Measurements from ENCODE around the gene CA12. TPM values are rescaled to one million over a fixed set of nuclear protein-coding genes. Genes with fewer than 3 reads are reported as not detected.

Gene CA12
- total and polyA plus RNA-seq, 2 donors (not counting 3 experiments of a cell fraction or from before 2014, with no cell fraction given) = 1.1 to 5.9 TPM

DNA sequence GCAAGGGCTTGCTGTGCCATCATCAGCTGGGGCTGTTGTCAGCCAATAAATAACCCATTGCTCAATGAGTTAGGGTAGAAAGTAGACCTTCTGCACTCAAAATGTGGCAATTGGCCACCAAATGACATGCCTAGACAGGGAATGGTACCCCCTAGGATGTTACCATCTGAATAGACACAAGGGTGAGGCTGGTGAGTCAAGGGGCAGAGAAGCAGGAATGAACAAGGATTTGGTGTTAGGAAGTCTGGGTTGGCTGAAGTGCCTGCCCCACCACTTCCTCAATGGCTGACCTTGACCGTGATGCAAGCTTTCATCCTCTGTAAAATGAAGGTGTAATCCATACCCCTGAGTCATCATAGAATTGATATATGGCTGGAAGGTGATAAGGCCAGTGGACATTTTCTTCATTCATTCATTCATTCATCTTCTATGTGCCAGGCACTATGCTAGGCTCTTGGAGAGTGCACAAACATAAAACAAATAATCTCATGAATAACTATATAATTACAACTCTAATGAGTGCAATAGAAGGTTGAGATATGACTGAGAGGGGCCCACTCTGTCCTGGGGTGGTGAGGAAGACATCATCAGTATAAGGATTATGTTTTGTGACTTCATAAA lies 4.4 kb upstream of the CA12 start:
- Histone ChIP-seq H3K4me1 (ENCODE audit: control insufficient read depth, extremely low read depth, insufficient read depth, low read length) (peaks cover 8% of the 10 kb centered on the region), H3K27me3 (ENCODE audit: control insufficient read depth in 2 of 2, insufficient read depth in 2 of 2, low read length in 2 of 2) (no peaks in the 10 kb centered on the region), H3K9me3 (replicated peaks; ENCODE audit: control insufficient read depth, insufficient read depth, low read length) (no peaks in the 10 kb centered on the region), H4K20me1 (replicated peaks; ENCODE audit: control insufficient read depth, extremely low read depth, insufficient read depth, low read length) (no peaks in the 10 kb centered on the region), H3K4me3 (replicated peaks in 1 of 3; ENCODE audit: insufficient read depth in 1 of 3, low read depth in 1 of 3, low read length in 3 of 3) (no peak overlapping the region), H3K9me1 (replicated peaks; ENCODE audit: control insufficient read depth, extremely low read depth, insufficient read depth, low read length) (no peaks in the 10 kb centered on the region), H3K36me3 (ENCODE audit: control insufficient read depth in 2 of 2, extremely low read depth in 1 of 2, insufficient read depth in 2 of 2, low read length in 2 of 2) (no peaks in the 10 kb centered on the region), H2AFZ (ENCODE audit: low read depth, low read length) (no peak overlapping the region), H3K4me2 (ENCODE audit: insufficient read depth, low read length) (no peak overlapping the region), H3K9ac (replicated peaks; ENCODE audit: extremely low read depth, insufficient read depth, low read length) (no peak overlapping the region), H3K79me2 (ENCODE audit: control insufficient read depth, insufficient read depth, low read length) (no peaks in the 10 kb centered on the region), H3K27ac (ENCODE audit: insufficient read depth, low read depth, low read length) (no peak overlapping the region)
- ChIA-PET POLR2A (no interaction called here), CTCF (interaction anchor here (1.5 kb wide), 1 partner anchor 95 kb away, joined by 3 read pairs; no protein-coding TSS in a partner anchor)
- intact Hi-C loops (cut with micrococcal nuclease) = no loop called here
- BruUV-seq (replicated peaks) = no TSS peak
- FAIRE-seq = no peak
- dilution Hi-C loops (cut with MboI; ENCODE audit: extremely low pct_ligation_motif_present, low sequenced_read_pairs) = no loop called here
- TF ChIP-seq POLR2A (IDR thresholded peaks at IDR 0.05; ENCODE audit: low read depth, low read length) = no peak
- TF ChIP-seq FOS (IDR thresholded peaks at IDR 0.05; ENCODE audit: borderline replicate concordance, insufficient read depth, low read length) = no peak
- TF ChIP-seq MAX (IDR thresholded peaks at IDR 0.05; ENCODE audit: insufficient read depth, insufficient read length) = no peak
- TF ChIP-seq GATA2 (IDR thresholded peaks at IDR 0.05; ENCODE audit: insufficient read depth, insufficient read length, low read depth, low read length) = no peak
- TF ChIP-seq POLR2AphosphoS5 (IDR thresholded peaks at IDR 0.05; ENCODE audit: insufficient read depth, low read depth, low read length) = no peak
- no peak for TF ChIP-seq EZH2 (IDR thresholded peaks at IDR 0.05; ENCODE audit: borderline replicate concordance, low read depth, low read length, severe bottlenecking)
- no peak for TF ChIP-seq JUN (IDR thresholded peaks at IDR 0.05; ENCODE audit: borderline replicate concordance, insufficient read depth, insufficient read length, low read depth)
- no peak for TF ChIP-seq CTCF (IDR thresholded peaks at IDR 0.05; ENCODE audit: extremely low read depth in 1 of 2, insufficient read depth in 1 of 2, low read depth in 1 of 2, low read length in 2 of 2)
- TF ChIP-seq MYC (IDR thresholded peaks at IDR 0.05; ENCODE audit: low read depth, low read length) = no peak
- DNase-seq (ENCODE audit: low read depth, low spot score) = no peak

Data from endothelial cell of umbilical vein (primary cell).